Smooth muscle cell of the pulmonary artery (primary cell): Measurements from ENCODE around the gene OR52N1. TPM values are rescaled to one million over a fixed set of nuclear protein-coding genes. Genes with fewer than 3 reads are reported as not detected.

Source experiments
- total RNA-seq: library from RNA; depleted of rRNA; stranded (reverse); fragments of >200 nt; gene quantifications from 2 replicates; pipeline ENCODE4 v1.2.3, GENCODE V29; 2014

OR52N1 gene
- not detected in 2 replicates for total RNA-seq

DNA sequence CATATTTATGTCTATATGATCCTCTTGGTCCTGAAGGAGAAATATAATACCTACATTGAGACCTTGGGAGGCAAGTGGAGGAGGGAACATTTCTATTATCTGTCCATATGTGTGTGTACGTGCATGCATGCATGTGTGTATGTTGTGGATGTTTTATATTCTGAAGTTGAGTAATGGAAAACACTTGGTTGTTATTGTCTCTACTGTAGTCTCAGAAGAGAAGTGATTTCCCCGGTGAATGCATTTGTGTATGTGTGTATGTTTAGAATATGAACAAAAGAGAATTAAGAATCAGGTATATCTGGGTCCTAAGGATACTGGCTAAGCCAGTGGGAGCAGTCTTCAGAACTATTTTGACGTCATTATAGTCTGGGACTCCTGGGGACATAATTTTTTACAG is at the start of gene OR52N1:
TSS of gene OR52N1 (minus strand) at position 101 of the 400 bp plus-strand sequence. CDS start 2,449 bp downstream, outside the sequence.

DNA sequence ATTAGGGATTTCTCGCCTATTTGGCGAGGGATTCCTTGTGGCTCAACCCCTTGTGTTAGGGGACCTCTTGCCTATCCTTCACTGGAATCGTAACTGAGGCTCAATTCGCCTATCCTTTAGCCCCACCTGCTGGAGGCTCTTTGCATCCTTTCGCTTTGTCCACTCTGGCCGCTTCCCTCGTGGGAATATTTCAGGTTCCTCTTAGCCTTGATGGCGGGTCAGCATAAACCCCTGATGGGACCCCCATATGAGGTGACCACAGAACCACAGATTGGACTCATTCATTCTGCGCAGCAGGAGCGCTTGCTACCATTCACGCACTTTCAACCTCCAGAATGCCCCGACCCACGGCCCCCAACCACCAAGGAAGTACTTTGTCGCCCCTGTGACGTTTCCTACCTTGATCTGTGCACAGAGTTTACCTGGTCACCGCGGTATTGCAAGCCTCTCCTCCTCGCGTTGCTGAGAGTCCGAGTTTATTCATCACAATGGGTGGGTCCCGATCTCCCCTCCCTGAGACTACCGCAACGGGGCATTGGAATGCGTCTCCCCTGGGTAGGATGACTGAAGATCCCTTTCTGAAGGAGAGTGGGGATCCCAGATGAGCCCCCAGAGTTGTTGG is 17.5 kb upstream of the OR52N1 start, which contains the start of gene OR52N2:
TSS of gene OR52N2 (plus strand) at position 425 of the 622 bp plus-strand sequence. CDS start 11,412 bp downstream, outside the sequence.

DNA sequence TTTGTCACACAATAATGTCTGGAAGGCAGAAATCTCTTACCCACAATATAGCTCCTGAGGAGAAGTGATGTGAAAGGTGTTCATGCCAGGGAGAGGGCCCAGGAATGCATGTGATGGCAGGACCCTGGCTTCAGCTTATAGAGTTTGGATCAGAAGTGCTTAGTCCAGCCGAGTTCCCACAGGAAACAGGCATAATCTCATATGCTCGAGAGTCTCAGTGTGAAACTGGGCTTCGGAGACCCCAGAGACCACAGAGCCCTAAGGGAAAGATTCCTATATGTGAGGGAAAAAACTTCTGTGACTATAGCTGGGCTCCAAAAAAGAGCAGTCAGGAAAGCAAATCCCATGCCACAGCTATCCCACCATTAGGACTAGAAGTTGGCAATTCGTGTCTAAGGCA is 7.8 kb downstream of the OR52N1 start, which contains the start of gene OR52N5:
TSS of gene OR52N5 (minus strand) at position 101 of the 400 bp plus-strand sequence. CDS start 4,721 bp downstream, outside the sequence.

DNA sequence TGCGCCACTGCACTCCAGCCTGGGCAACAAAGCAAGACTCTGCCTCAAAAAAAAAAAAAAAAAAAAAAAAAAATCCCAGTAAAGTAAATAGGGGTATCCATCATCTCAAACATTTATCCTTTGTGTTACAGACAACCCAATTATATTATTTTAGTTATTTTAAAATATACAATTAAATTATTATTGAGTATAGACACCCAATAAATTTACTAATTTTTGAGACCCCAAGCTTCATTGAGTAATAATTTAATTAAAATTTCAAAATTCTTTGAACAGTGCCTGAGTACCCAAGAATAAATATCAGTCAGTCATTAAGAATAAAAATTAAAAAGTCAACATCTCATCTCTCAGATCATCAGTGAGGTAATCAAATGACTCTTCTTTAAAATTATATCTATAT is 37.1 kb downstream of the OR52N1 start, which contains the start of gene OR52N4:
TSS of gene OR52N4 (plus strand) at position 301 of the 400 bp plus-strand sequence. CDS start 498 bp downstream, outside the sequence.

Other genes with a start within 250 kb of the OR52N1 start
- gene OR52H1, start 242.7 kb downstream of the OR52N1 start, total RNA-seq, result 0.91 and 0.99 TPM in 2 replicates
- not detected in 2 replicates for gene OR52B6, start 210.4 kb downstream of the OR52N1 start, total RNA-seq
- 3.0 and 5.1 TPM in 2 replicates for gene TRIM6, start 194.6 kb downstream of the OR52N1 start, total RNA-seq
- 7.8 and 14.9 TPM in 2 replicates for gene TRIM34, start 166.3 kb downstream of the OR52N1 start, total RNA-seq
- 28.7 and 41.6 TPM in 2 replicates for gene TRIM5, start 106.2 kb downstream of the OR52N1 start, total RNA-seq
- gene TRIM22, start 101.5 kb downstream of the OR52N1 start, total RNA-seq, result 111 and 122 TPM in 2 replicates
- not detected in 2 replicates for gene OR56B1, start 54.8 kb downstream of the OR52N1 start, total RNA-seq
- not detected in 2 replicates for gene OR52N4, start 37.0 kb downstream of the OR52N1 start, total RNA-seq
- not detected in 2 replicates for gene OR52N5, start 7.9 kb downstream of the OR52N1 start, total RNA-seq
- not detected in 2 replicates for gene OR52N2, start 17.7 kb upstream of the OR52N1 start, total RNA-seq
- not detected in 2 replicates for gene OR52E6, start 50.6 kb upstream of the OR52N1 start, total RNA-seq
- gene OR52E8, start 66.4 kb upstream of the OR52N1 start, total RNA-seq, result 0.13 TPM in 1 of 2 replicates, not detected in the other
- not detected in 2 replicates for gene OR52E4, start 89.4 kb upstream of the OR52N1 start, total RNA-seq
- gene OR52E5, start 101.9 kb upstream of the OR52N1 start, total RNA-seq, result not detected in 2 replicates
- not detected in 2 replicates for gene OR56A3, start 151.0 kb upstream of the OR52N1 start, total RNA-seq
- gene OR56A5, start 177.2 kb upstream of the OR52N1 start, total RNA-seq, result not detected in 2 replicates
- gene OR52L1, start 195.7 kb upstream of the OR52N1 start, total RNA-seq, result not detected in 2 replicates
- not detected in 2 replicates for gene OR56A4, start 215.7 kb upstream of the OR52N1 start, total RNA-seq
- not detected in 2 replicates for gene OR56A1, start 239.5 kb upstream of the OR52N1 start, total RNA-seq